GM23248 (cell line): ENCODE data around the gene STAC3. TPM values are rescaled to one million over a fixed set of nuclear protein-coding genes. Genes with fewer than 3 reads are reported as not detected.

Experiments
- DNase-seq: peaks from one replicate; pipeline ENCODE4 v3.0.0-alpha.2; 2015
- H2AFZ ChIP-seq: fragments of 200-600 bp; sonication (generic); 2 replicates; pipeline ENCODE4 v1.6.1; 2016; ENCODE audit warnings: antibody characterized with exemption
- H3F3A ChIP-seq: fragments of 200-600 bp; sonication (generic); 2 replicates; pipeline ENCODE4 v1.6.1; 2016; ENCODE audit warnings: mild to moderate bottlenecking, antibody characterized with exemption, mixed run types; ENCODE audit not compliant: insufficient read depth
- H3K27ac ChIP-seq: fragments of 200-600 bp; sonication (generic); 2 replicates; pipeline ENCODE4 v1.5.1; 2016; ENCODE audit warnings: mild to moderate bottlenecking
- H3K27me3 ChIP-seq: fragments of 200-600 bp; sonication (generic); replicated peaks from 2 replicates; pipeline ENCODE4 v1.6.1; 2016; ENCODE audit warnings: mild to moderate bottlenecking; ENCODE audit not compliant: insufficient read depth
- H3K36me3 ChIP-seq: fragments of 200-600 bp; sonication (generic); 2 replicates; pipeline ENCODE4 v1.6.1; 2016; ENCODE audit warnings: low read depth, mild to moderate bottlenecking
- H3K4me1 ChIP-seq: fragments of 200-600 bp; sonication (generic); 2 replicates; pipeline ENCODE4 v1.6.1; 2016; ENCODE audit warnings: mild to moderate bottlenecking; ENCODE audit not compliant: insufficient read depth
- H3K4me2 ChIP-seq: fragments of 200-600 bp; sonication (generic); one replicate; pipeline ENCODE4 v1.6.1; 2016; ENCODE audit warnings: mild to moderate bottlenecking; ENCODE audit not compliant: unreplicated experiment
- H3K4me3 ChIP-seq: fragments of 200-600 bp; sonication (generic); 2 replicates; pipeline ENCODE4 v1.5.1; 2016; ENCODE audit warnings: mild to moderate bottlenecking
- H3K79me2 ChIP-seq: fragments of 200-600 bp; sonication (generic); 2 replicates; pipeline ENCODE4 v1.6.1; 2016; ENCODE audit warnings: mild to moderate bottlenecking; ENCODE audit not compliant: insufficient read depth
- H3K9ac ChIP-seq: fragments of 200-600 bp; sonication (generic); 2 replicates; pipeline ENCODE4 v1.6.1; 2016; ENCODE audit warnings: mild to moderate bottlenecking
- H3K9me2 ChIP-seq: fragments of 200-600 bp; sonication (generic); 2 replicates; pipeline ENCODE4 v1.6.1; 2016; ENCODE audit warnings: mixed run types, mild to moderate bottlenecking, moderate library complexity; ENCODE audit not compliant: insufficient read depth
- H3K9me3 ChIP-seq: fragments of 200-600 bp; sonication (generic); one replicate; pipeline ENCODE4 v1.6.1; 2017; ENCODE audit warnings: low read depth
- H4K20me1 ChIP-seq: fragments of 200-600 bp; sonication (generic); 2 replicates; pipeline ENCODE4 v1.6.0; 2016; ENCODE audit not compliant: insufficient read depth
- EZH2 ChIP-seq: fragments of 200-600 bp; sonication (generic); IDR thresholded peaks from 2 replicates; pipeline ENCODE4 v1.6.1; 2018; ENCODE audit warnings: antibody characterized with exemption, mild to moderate bottlenecking; ENCODE audit not compliant: insufficient read depth, poor library complexity, severe bottlenecking
- EZH2phosphoT487 ChIP-seq: fragments of 200-600 bp; sonication (generic); IDR thresholded peaks from 2 replicates; pipeline ENCODE4 v1.6.1; 2018; ENCODE audit warnings: antibody characterized with exemption, moderate library complexity, mild to moderate bottlenecking, low read depth; ENCODE audit not compliant: insufficient read depth
- WGBS, 2 experiments: methylation state at CpG; one replicate each; pipeline ENCODE4 v1.1.6; 2015 to 2017; ENCODE audit warnings: low lambda C conversion rate in 2 of 2, low coverage in 1 of 2; ENCODE audit errors: missing lambda C conversion rate in 2 of 2; 5-methylcytosine and 5-hydroxymethylcytosine counted together
- in situ Hi-C: fragments of 300-500 bp; cut with MboI; formaldehyde crosslinking; loops from 2 replicates; pipeline ENCODE4 v1.15.0; 2020
- polyA plus RNA-seq: library from polyadenylated mRNA; unstranded; fragments of >200 nt; fragmentation: Nextera tagmentation; extraction: Ambion mirVana; gene quantifications from 2 replicates; pipeline ENCODE4 v1.2.1, GENCODE V29; 2016
- total RNA-seq: library from RNA; depleted of rRNA; stranded (reverse); fragments of >200 nt; shearing (Covaris generic); gene quantifications from 2 replicates; pipeline ENCODE4 v1.2.3, GENCODE V29; 2014

Gene STAC3
- total and polyA plus RNA-seq, 2 experiments from 2014 or later = 0.32 to 0.35 TPM

DNA sequence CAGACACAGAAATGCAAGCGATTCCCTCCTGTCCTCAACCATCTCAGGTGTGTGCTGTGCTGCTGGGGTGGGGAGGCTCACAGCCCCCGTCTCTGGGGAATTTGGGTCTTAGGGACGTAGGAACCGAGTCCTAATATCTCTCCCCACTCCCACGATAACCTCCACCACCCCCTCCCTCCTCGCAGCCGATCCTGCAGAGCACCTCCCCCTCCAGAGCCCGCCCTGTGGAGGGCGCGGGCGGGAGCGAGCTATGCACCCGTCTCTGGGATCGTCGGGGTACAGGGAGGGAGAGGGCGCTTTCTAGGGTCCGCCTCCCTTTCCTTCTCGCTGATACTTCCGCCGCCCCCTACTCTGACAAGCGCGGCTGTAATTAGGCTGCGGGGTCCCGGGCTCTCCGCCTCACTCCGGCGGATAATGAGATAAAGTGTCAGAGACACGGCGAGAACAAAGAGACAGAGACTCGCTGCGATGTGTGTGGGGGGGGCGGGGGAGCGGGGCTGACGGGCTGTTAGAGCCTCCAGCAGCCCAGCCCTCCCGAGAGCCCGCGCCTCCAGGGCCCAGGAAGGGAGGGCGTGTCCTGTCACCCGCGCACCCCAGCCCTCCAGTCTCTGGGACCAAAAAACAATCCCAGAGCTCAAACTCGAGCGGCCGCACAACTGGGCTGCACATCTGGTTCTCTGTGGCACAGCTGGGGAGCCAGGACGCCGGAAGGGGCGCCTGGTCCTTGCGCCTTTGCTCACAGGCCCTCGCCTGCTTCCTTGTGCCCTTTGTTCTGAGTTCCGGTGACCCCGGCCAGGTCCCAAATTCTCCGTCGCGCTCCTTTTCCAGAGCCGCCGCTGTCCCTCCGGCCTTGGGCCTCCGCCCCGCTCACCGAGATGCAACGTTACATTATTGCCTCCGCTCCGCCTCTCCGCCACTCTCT is 12.8 kb downstream of the STAC3 start:
- WGBS, 2 experiments = 3 to 6% methylated on average over 53 to 63 of the region's 63 CpGs

GRCh38 chr12:57237596-57237931 is 13.4 kb downstream of the STAC3 start:
- Histone ChIP-seq H3K9me2 (no peaks in the 10 kb centered on the region), H3K9ac (no peak overlapping the region), H4K20me1 (no peaks in the 10 kb centered on the region), H3K27me3 (no peaks in the 10 kb centered on the region), H3K36me3 (peaks cover 20% of the 10 kb centered on the region), H3K4me1 (peaks cover 15% of the 10 kb centered on the region), H2AFZ (no peak overlapping the region), H3K27ac (no peak overlapping the region), H3K9me3 (no peaks in the 10 kb centered on the region), H3F3A (peaks cover 39% of the 10 kb centered on the region), H3K79me2 (peaks cover 6% of the 10 kb centered on the region; the same call in 1 of the 2 replicates), H3K4me2 (no peak overlapping the region), H3K4me3 (no peak overlapping the region)
- WGBS, 2 experiments = 65 to 69% methylated on average over 5 of the region's 5 CpGs
- in situ Hi-C loops = no loop called here
- TF ChIP-seq EZH2phosphoT487 (no peak), EZH2 (no peak)
- no peak for DNase-seq

More for the DNA sequence above, 12.8 kb downstream of the STAC3 start:
- no peaks in the 10 kb centered on the region for H3K9me3 ChIP-seq
- peaks cover 18% of the 10 kb centered on the region for H3K4me1 ChIP-seq
- H3K9me2 ChIP-seq = no peaks in the 10 kb centered on the region
- peaks cover 15% of the 10 kb centered on the region for H3K36me3 ChIP-seq
- peak overlapping the region; percentile 96 for H3K4me3 ChIP-seq
- H3K79me2 ChIP-seq = no peaks in the 10 kb centered on the region; the same call in 1 of the 2 replicates
- H3K4me2 ChIP-seq = peak overlapping the region; percentile 92
- TF ChIP-seq EZH2 (no peak), EZH2phosphoT487 (no peak)
- H3K27ac ChIP-seq = no peak overlapping the region
- in situ Hi-C loops = no loop called here
- H3K27me3 ChIP-seq = no peaks in the 10 kb centered on the region
- H4K20me1 ChIP-seq = no peaks in the 10 kb centered on the region
- peak overlapping the region; percentile 74 for H2AFZ ChIP-seq
- DNase-seq = peak; percentile 58
- peak overlapping the region; percentile 43 for H3K9ac ChIP-seq
- peaks cover 33% of the 10 kb centered on the region for H3F3A ChIP-seq

DNA sequence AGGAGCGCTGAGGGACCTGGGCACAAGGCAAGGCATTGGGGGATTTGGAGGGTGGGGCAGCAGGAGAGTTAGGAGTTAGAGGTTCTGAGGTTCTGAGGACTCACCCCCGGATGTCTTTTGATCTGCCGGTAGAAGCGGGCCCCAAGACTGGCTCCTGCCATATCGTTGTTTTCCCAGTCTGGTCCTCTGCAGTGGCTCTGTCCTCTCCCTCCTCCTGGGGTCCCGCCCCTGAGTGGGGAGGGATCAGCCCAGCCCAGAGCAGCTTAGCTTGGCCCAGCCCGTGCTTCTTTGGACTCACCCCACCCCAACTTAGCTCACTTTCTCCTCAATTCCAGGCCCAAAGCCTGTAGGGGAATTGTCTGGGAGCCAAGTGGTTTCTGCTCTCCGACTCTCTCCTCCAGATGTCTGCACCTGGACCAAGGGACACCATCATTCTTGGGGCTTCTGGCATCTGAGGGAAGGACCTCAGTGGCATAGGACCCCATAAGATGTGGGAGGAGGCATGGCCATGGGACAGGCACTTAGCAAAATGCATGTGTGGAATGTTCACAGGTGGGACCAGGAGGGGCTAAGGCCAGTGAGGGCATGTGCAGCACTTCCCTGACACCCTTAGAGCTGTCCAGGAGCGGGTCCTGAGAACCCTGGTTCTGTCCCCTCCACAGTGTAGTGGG is 13.9 kb downstream of the STAC3 start:
- peak; percentile 64 for DNase-seq
- Histone ChIP-seq H4K20me1 (no peaks in the 10 kb centered on the region), H2AFZ (no peak overlapping the region), H3K27me3 (no peaks in the 10 kb centered on the region), H3K4me1 (peaks cover 13% of the 10 kb centered on the region), H3K4me3 (no peak overlapping the region), H3K27ac (no peak overlapping the region), H3K4me2 (no peak overlapping the region), H3F3A (peaks cover 39% of the 10 kb centered on the region), H3K36me3 (peaks cover 25% of the 10 kb centered on the region), H3K9me2 (no peaks in the 10 kb centered on the region), H3K9ac (no peak overlapping the region), H3K79me2 (peaks cover 11% of the 10 kb centered on the region; the same call in 1 of the 2 replicates), H3K9me3 (no peaks in the 10 kb centered on the region)
- in situ Hi-C loops = no loop called here
- WGBS, 2 experiments = 31 to 42% methylated on average over 9 of the region's 9 CpGs
- TF ChIP-seq EZH2phosphoT487 (no peak), EZH2 (no peak)

GRCh38 chr12:57236201-57236924 is 14.6 kb downstream of the STAC3 start:
- in situ Hi-C loops = no loop called here
- H3K4me2 ChIP-seq = no peak overlapping the region
- H3K27me3 ChIP-seq = no peaks in the 10 kb centered on the region
- TF ChIP-seq EZH2 (no peak), EZH2phosphoT487 (no peak)
- no peaks in the 10 kb centered on the region for H3K9me3 ChIP-seq
- H3K9ac ChIP-seq = no peak overlapping the region
- peaks cover 39% of the 10 kb centered on the region for H3F3A ChIP-seq
- H3K79me2 ChIP-seq = peaks cover 18% of the 10 kb centered on the region
- H4K20me1 ChIP-seq = no peaks in the 10 kb centered on the region
- H3K27ac ChIP-seq = no peak overlapping the region
- H3K4me3 ChIP-seq = no peak overlapping the region
- no peaks in the 10 kb centered on the region for H3K9me2 ChIP-seq
- DNase-seq = peak; percentile 40
- H2AFZ ChIP-seq = no peak overlapping the region
- 23 to 28% methylated on average over 37 to 39 of the region's 40 CpGs for WGBS, 2 experiments
- peaks cover 30% of the 10 kb centered on the region for H3K36me3 ChIP-seq
- H3K4me1 ChIP-seq = peaks cover 10% of the 10 kb centered on the region
